ENCODE data around the gene CPLX4. TPM values are rescaled to one million over a fixed set of nuclear protein-coding genes. Genes with fewer than 3 reads are reported as not detected.

The CPLX4 gene
- total RNA-seq, 1 donor from 2014 or later, result 2.4 TPM

DNA sequence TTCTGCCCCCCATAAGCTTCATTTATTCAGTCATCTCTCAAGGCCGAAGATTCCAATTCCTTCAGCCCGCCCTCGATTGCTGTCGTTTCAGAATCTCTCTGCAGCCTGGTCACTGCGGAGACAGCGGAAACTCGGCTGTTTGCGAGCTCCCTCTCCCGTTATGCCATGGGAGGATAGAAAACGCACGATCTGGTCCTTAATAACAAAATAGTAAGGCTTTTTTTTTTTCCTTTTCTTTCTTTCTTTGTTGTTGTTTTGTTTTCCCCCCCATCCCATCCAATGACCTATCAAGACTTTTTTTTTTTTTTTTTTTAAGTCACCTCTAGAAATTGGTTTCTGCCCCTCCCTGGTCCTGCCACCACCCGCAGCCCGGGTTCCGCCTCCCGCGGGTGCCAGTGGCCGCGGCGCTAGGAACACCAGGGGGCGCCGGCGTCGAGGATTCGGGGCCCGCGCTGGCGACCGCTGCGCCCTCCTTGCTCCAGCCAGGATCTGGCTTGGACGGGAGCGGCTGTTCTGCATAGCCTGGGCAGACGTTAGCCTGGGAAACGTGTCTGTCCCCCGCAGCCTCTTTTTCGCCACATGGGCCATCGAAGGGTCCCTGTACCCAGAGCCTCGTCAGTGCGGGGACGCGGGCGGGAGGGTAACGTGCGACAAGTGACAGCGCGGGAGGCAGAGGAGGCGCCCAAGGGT lies 10.1 kb downstream of the CPLX4 start:
- peak; percentile 65 for DNase-seq (ENCODE audit: low spot score)

DNA sequence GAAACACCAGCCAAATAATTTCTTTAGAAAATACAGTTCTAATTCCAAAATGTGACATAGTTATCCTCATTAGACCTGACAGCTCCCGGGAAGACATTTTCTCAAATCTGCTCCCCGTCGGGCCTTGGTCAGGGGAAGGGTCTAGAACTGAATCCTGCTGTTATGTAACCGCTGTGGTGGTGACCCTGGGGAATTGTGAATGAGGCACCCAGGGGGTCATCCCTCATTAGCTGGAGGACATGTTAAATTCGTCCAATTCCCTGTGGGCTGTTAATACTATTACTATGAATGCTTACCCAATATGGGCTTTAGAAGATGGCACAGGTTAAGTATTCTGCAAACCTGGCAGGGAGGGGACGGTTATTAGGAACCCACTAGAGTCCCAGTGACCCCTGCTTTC lies 11.8 kb downstream of the CPLX4 start:
- DNase-seq (ENCODE audit: low spot score), result no peak

DNA sequence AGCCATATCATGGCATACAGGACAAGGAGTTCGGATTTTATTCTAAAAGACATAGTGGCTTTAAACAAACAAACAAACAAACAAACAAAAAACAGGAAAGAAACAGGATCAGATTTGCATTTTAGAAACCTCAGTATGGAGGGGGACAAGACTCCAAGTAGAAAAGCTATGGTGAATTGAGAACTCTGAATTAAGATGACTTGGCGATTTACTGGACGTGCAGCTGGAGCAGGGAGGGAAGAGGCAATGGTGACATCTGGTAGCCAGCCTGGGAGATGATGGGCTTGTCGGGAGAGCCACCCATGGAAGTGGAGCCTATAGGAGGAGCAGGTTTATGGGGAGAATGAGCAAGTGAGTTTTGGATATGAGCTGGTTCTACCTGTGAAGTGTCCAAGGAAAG lies 13.2 kb downstream of the CPLX4 start:
- DNase-seq (ENCODE audit: low spot score), result no peak

DNA sequence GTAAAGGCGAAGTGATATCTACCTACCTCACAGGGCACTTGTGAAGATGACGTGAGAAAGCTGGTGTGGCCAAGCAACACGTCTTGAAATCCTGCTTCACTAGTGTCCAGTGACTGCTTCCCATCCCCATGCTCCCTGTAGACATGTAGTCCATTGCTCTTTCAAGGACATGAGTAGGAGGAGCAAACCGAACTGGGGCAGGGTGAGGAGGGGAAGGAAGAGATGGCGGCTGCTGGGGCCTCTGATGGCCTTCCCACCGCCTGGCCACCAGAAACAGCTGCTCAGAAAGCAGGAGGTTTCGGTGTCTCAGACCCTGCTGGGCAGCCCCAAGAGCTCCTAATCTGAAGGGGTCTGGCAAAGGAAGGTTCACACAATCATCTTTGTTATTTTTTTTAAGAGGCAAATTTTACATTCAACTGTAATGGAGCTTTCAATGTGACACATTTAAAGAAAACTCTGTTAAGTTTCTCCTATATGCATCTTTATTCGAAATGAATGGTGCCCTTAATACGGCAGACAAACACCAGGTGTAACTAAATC lies 14.7 kb downstream of the CPLX4 start:
- no peak for DNase-seq (ENCODE audit: low spot score)

DNA sequence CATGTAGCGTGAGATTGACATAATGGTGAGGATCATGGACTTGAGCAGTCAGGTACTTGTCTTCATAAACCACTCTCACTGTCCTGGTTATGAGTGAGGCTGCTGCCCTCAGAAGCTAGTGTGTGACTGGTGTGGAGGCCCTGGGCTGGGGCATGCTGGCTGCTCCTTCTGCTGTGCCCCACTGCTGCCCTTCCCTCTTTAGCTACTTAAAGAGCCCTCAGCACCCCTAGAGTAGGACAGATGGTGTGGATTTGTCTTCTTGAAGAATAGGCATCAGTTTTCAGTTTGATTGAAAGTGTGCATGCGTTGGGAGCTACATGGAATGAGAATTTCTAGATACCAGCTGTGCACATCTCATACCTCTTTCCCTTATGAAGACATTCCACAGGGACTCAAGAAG lies 15.4 kb downstream of the CPLX4 start:
- no peak for DNase-seq (ENCODE audit: low spot score)

DNA sequence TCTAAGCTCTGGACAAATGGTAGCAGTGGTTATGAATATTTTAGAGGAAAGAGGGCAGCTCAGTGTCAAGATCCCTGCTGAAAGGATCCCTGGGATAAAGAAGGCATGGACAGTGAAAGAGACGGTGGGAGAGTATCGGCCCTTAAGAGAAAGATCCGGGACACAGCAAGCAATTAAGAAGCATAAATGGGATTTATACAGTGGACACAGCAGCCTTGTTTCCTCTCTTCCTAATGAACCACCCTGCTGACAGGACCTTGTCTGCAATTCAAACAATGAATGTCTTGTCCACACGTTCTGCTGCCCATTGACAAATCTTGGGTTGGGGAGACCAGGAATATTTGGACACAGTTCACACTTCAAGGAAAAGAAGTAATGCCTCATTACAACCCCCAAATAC lies 16.5 kb downstream of the CPLX4 start:
- DNase-seq (ENCODE audit: low spot score), result no peak

DNA sequence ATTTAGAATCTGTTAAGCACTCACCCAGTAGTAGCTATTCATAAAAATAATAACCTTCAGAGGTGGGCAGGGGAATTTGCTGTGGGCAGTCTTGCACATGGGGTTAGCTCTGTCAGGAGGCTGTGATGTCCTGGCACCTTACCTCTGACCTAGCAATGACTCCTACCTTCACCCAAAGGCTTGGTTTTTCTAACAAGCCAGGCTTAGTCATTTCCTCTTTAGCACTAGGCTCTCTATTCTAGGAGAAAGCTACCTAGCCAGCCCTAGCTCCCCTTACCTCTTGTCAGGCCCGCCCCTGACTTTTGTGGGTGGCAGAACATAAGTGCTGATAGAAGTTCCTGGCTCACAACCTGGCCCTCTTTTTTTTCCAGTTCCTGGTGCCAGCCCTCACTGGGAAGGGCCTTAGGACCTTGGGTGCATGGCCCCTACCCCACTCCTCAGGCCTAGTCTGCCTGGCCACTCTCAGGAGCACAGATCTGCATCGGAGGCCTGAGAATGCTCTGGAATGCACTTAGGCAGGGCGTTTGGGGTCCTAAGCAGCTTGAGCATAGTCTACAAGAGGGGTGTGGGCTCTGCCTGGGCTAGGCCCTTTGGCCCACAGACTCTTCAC lies 17.7 kb downstream of the CPLX4 start:
- DNase-seq (ENCODE audit: low spot score), result no peak

DNA sequence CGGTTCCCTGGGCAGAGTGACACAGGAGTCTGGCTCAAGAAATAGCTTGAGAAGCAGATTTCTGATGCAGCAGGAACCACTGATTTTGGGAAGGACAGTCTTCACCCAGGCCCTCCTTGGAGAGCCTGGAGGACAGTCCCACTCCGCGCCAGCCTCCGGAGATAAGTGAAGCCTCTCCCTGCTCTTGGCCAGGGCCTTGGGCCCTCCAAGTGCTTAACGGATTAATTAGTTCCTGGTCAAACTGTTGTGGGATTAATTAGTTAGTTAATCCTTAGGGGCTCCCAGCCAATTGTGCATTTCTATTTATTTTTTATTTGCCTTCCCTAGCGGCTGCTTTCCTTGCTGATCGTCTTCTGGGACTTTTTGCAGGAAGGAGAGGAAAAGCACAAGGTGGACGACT lies 19.6 kb downstream of the CPLX4 start:
- no peak for DNase-seq (ENCODE audit: low spot score)

DNA sequence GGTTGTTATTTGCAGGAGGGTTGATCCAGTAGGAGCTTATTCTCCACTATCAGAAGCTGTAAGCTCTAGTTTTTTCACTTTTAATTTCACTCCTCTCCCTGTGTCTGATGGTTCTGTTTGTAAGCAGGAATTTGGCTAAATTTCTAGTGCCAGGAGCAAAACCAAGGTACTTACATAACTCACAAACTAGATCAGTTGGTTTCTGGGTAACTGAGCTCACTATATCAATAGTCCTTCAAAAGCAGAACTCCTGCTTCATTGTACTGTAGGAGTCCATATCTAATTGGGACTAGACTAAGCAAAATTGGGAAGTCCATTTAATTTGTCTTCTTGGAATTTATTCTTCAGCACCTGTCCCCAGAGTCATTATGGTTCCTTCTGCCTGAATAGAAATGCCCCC lies 25.1 kb downstream of the CPLX4 start:
- DNase-seq (ENCODE audit: low spot score), result no peak

DNA sequence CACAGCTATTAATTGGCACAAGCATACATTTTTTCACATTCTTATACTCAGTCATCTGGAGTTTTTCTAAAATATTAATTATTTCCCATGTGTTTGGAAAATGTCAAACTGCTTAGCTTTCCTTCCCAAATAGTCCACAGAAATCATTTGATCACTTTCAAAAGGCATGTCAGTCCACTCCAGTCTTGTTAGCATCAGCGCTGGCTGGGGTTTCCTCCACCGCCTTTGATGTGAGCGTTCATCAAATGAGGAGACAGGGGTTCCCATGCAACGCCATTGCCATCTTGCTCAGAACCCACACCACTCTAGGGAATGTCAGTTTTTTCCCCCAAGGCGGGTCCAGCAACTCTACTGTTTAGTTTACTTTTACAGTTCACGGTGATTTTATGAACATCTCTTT lies 32.1 kb downstream of the CPLX4 start:
- no peak for DNase-seq (ENCODE audit: low spot score)

DNA sequence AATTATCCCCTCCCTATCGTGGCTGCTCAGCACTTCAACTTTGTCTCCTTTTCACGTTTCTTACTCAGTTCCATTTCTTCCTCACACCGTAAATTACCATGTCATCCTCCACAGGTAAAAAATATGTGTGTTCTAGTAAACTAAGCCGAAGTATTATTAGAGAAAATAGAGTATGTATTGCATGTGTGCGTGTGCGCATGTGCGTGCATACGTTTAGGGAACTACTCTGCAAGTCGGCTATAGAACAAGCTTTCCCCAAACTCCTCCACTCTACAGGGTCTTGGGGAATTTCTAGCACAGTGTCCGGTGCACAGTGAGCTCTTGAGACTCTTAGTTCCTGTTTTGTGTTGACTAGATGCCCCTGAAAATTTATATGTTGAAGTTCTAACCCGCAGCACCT lies 36.1 kb downstream of the CPLX4 start:
- no peak for DNase-seq (ENCODE audit: low spot score)

DNA sequence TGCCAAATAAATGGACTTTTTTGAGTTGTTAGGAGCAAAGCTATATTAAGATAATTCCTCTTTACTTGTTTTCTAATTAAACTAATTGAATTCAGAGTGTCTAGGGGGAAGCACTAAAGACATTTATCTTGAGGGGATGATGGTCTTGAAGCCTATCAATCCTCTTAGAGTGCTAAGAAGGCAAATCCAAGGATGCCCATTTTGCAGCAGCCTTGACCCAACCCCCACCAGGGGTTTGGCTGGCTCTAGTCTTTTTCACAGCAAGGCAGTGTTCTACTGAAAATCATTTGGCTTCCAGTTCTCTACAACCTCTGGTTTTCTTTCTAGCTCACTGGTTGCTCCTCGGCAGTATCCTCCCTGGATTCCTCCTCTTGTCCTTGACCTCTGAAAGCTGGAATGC lies 38.7 kb downstream of the CPLX4 start:
- no peak for DNase-seq (ENCODE audit: low spot score)

DNA sequence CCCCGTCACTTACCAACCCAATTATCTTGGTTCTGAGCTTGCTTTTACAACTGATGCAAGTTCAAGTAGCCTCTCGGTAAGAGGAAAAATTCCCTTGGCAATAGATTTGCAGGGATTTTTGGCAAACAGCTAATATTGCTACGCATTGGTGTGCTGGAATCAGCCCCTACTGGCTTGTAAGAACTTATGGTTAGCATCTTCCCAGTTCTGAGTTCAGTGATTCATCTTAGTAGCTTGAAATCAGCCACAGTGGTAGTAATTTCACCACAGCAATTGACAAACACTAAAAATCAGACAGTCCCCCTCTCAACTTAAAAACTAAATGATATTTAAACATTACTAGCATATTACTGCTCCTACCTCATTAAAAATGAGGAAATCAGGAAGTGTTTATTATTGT lies 39.3 kb downstream of the CPLX4 start:
- no peak for DNase-seq (ENCODE audit: low spot score)

DNA sequence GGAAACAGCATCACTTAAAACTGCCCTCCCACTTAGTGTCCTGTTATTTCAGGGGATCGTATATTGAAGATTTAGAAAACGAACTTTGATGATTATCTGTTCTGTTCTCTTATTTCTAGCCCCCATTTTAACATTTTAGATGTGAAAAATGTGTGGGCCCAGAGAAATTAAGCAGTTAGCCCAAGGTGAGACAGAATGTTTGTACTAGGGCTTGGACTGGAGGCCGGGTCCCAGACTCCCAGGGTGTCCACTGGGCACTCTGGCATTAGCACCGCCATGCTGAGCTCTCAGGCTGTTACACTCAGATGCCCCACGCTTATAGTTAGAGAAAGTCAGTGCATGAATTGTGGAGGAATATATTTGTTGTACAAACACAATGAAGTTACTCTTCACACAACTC lies 39.7 kb downstream of the CPLX4 start:
- no peak for DNase-seq (ENCODE audit: low spot score)

DNA sequence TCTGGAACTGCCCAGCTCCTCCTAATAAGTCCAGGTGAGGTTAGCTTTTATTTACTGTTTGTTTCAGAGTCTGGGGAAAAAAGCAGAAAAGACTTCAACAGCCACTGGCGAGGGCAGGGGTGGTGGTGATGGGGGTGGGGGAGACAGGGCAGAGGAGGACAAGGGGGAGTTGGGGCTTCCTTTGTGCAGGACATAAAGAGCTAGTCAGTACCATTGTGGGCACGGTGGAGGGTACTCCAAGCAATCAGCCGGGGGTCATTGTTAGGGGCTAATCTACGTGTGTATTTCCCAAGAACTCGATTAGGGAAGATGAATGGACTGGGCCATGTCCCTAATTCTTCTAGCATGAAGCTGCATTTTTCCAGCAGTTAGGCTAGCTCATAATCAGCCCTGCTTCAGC lies 42.4 kb downstream of the CPLX4 start:
- no peak for DNase-seq (ENCODE audit: low spot score)

DNA sequence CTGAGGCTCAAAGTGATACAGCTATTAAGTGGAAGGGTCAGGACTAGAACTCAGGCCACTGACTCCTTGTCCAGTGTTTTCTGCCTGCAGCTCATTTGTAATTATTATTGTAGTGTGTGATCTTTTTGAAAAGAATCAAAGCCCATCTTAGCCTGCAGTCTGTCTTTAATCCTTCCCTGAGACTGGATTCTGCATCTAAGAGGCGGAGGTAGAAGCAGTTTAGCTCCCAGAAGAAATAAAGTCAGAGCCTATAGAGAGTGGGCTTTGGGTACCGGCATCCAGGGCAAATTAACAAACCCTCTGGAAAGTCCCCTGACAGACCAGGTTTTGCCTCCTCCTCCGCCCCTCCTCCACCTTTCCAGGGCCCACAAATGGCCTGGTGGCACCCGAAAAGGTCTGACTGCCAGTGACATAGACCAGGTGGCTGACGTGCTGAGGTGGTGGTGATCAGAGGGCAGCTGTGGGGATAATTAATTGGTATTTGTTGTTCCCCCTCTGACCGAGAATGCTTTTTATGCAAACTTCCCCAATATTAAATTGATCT lies 43.0 kb downstream of the CPLX4 start:
- no peak for DNase-seq (ENCODE audit: low spot score)

DNA sequence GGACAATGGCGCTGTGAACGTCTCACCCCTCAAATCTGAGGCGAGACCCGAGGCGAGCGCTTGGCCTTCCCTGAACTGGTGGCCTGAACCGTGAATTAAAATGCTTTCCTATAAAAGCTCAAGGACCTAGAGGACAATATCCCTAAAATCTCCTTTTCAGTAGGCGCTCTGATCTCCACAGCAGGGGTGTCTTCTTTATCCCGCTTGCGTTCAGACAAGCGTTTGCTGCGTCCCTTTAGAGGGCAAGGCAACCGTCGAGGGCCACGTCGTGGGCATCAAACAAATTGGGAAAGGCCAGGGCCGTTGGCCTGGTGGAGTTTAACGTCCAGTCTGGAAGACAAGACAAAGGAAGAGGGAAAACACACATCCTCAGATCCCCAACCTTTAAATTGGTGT lies 43.9 kb downstream of the CPLX4 start:
- DNase-seq (ENCODE audit: low spot score), result no peak

DNA sequence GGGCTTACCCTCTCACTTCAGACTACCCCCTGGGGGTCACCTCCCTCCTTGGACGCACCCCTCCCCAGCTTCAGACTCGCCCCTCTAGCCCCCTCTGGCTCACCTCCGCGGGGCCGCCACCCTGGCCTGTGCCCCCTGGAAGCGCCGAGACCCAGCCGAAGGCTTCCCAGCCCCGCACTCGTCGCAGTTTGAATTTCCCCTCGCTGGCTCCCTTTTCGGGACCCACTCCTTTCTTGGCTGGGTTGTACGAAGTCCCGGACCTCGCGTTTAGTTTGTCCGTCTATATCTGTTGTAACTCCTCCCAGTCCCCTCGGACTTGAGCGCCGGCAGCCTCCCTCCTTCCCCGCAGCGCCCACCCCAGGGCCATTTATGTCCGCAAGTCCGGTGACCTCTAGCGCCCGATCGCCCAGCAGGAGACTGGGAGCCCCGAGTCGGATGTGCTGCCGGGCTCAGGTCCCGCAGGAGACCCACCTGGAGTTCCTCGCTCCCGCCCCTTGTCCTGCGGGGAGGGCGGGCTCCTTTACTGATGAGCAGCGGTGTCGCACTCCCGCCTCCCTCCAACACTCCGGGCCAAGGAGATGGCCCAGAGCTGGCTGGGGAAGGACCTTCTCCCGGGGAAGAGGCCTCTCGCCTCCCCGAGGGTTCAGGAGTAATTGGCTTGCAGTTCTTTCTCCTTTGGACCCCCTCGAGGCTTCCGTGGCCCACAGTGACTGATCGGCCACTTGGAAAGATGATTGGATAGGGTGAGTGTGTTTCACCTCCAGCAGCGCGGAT lies 44.5 kb downstream of the CPLX4 start:
- no peak for DNase-seq (ENCODE audit: low spot score)

DNA sequence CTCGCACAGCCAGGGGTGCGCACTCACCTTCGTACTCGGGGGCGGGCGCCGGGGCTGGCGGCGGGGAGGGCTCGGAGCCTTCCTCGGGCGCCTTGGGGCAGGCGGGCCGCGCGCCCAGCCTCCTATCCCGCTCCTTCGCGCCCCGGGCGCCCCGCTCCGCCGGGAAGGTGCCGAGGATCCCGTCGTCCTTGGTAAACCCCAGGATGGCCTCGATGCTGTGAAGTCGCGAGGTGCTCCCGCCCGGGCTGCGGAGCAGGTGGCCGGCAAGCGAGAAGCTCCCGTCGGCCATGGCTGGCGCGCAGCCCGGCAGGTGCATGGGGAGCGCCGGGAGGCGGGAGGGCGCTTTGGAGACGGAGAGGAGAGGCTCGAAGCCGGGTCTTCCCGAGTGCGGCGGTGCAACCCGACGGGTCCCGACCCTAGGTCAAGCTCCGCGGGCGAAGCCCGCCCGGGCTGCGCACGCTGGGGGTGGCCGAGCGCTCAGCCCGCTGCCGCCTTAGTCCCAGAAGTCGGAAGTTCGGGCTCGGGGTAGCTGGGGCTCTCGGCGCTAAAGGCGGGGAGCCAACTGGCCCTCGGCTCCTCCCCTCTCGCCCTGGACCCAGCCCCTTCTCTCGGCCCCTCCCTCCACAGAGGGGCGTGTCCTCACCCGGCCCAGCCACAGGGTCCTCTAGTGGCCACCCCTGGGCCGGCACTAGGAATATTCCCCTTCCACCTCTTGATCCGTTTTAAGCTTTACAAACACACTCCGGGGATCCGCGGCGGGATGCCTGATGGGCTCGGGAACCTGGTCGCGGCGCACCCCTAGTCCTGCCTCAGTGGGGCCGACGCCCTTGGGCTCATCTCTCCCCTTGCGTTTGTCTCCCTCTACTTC lies 45.3 kb downstream of the CPLX4 start, which contains the start of gene RAX:
Gene RAX (minus strand): TSS at position 564 of the 868 bp plus-strand sequence. CDS start 248 bp downstream, at position 316.
- DNase-seq (ENCODE audit: low spot score), result no peak

DNA sequence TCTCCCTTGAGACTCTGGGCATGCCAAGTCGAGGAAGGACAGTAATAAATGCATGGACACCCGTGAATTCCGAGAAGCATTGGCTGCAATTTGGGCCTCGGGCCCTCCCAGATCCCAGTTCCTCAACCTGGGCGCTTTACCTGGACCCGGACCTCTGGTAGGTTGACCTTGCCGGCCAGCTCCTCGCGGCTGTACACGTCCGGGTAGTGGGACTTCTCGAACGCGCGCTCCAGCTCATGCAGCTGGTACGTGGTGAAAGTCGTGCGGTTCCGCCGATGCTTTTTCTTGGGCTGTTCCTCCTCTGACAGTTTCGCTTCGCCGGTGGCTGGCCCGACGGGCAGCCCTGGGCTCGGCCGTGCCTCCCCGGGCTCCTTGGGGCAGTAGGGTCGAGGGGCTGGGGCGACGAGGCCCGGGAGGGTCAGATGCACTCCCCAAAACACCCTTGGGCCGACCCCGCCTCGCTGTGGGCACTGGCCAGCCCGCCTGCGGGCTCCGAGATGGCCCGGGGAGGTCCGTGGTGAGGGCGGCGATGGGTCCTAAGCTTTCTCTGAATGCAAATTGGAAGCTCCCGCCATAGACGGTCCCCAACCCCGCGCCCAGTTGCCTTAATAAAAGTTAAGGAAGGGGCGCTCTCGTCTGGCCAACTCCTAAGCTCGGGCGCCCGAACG lies 46.1 kb downstream of the CPLX4 start:
- DNase-seq (ENCODE audit: low spot score), result no peak
